GM18909 (cell line): Measurements from ENCODE around the gene NHLH1.
"Not testable (repeated sequence)": the region's sequence is repeated elsewhere in the genome, so short reads cannot be mapped to it uniquely, and the experiment has no call there.

ENCODE experiments used
- ATAC-seq: cut with Tn5 transposase; IDR thresholded peaks from one replicate; pipeline ENCODE4 v1.9.1; 2021; ENCODE audit warnings: mild to moderate bottlenecking; ENCODE audit not compliant: unreplicated experiment, poor library complexity

Gene NHLH1

DNA sequence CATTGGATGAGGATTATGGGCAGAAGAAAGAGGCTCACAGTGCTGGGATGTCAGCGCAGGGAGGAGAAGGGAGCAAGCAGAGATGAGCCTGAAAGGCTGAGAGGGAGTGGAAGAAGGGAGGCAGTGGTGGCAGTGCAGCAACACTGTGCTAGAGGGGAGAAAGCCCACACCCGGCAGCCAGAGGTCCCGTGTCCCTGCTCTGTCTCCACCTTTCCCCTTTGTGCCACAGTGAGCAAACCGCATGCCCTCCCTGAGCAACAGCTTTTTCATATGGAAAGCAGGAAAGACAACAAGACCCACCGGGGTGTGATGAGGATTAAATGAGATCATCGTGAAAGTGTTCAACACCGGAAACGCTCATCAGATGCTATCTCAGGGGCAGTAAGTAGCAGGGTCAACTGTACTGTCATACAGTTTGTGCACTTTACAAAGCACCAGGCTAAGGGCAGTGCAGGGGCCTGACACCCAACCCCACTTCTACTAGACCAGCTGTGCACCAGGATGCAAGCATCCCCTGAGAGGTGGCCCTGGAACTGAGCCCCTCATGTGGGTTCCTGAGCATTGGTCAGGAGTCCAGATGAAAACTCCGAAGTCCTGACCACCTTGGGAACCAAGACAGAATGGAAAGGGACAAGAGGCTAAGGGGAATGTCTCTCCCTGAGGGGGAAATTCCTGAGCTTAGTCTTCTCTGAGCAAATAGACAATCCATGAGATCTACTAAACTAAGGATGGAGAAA is 9.1 kb downstream of the NHLH1 start:
- ATAC-seq, result peak; percentile 50

DNA sequence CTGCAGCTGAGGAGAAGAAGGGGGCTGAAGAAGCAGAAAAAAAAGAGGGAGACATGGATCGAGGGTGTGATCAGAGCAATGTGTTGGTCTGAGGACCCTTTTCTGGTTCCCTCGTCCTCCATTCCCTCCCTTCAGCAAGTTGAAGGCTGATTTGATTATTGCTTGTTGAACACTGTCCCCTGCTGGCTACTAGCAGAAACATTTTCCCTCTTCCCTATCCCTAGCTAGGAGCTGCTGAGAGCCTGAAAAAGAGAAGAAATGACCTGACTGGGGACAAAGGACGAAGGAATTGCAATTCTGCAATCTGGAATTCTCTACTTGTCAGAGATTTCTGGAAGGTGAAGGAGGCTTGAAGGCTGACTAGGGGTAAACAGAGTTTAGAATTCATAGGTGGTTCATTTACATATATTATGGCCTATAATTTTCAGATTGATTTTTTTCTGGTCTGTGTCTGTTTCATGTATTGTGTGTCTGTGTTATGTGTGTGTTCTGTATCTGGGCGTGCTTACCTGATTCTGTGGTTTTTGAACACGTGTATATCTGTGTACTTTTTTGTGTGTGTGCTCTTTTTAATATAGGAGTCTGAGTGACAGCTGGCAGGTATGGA is 9.8 kb downstream of the NHLH1 start:
- ATAC-seq, result peak; percentile 55

DNA sequence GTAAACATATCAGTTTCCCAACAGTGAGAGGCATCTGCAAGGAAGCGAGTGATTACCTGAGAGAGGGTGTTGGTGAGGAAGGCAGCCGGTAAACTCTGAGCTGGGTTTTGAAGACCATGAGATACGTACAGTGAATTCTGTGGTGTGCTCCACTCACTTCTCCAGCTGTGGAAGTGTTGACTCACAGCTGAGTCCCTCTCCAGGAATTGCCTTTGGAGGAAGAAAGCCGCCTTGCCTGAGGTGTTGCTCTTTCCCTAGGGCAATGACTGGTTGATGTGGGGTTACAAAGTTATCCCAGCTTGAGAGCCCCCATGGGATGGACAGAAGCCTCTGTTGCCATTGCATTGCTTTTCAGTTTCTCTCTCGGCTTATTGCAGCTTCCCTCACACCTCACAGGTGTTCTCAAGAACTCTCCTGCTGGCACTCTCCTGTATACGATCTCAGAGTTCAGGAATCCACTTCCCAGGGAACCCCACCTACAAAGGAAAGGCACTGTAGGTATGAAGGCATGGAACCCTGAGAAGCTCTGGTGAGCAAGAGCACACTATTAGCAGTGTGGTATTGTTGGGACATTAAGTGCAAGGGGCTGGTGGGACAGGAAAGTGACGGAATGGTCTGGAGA is 10.8 kb downstream of the NHLH1 start:
- no peak for ATAC-seq

DNA sequence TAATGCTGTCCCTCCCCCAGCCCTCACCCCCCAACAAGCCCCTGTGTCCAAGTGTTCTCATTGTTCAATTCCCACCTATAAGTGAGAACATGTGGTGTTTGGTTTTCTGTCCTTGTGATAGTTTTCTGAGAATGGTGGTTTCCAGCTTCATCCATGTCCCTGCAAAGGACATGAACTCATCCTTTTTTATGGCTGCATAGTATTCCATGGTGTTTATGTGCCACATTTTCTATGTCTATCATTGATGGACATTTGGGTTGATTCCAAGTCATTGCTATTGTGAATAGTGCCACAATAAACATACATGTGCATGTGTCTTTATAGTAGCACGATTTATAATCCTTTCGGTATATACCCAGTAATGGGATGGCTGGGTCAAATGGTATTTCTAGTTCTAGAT is 17.9 kb downstream of the NHLH1 start:
- not testable (repeated sequence) for ATAC-seq

DNA sequence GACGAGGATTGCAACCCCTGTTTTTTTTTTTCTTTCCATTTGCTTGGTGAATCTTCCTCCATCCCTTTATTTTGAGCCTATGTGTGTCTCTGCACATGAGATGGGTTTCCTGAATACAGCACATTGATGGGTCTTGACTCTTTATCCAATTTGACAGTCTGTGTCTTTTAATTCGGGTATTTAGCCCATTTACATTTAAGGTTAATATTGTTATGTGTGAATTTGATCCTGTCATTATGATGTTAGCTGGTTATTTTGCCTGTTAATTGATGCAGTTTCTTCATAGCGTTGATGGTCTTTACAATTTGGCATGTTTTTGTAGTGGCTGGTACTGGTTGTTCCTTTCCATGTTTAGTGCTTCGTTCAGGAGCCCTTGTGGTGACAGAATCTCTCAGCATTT is 21.5 kb downstream of the NHLH1 start:
- not testable (repeated sequence) for ATAC-seq

DNA sequence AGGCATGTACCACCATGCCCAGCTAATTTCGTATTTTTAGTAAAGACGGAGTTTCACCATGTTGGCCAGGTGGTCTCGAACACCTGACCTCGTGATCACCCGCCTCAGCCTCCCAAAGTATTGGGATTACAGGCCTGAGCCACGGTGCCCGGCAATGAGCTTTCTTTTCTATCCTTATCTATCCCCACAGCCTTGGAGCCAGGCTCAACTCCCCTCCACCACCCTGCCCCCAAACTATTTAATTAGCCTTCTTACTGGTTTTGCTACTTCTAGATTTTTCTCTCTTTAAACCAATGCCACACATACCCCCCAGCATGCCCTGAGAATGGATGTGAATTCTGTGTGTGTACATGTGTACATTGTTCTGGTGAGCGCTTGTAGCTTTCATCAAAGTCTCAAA is 27.8 kb downstream of the NHLH1 start:
- ATAC-seq, result no peak

DNA sequence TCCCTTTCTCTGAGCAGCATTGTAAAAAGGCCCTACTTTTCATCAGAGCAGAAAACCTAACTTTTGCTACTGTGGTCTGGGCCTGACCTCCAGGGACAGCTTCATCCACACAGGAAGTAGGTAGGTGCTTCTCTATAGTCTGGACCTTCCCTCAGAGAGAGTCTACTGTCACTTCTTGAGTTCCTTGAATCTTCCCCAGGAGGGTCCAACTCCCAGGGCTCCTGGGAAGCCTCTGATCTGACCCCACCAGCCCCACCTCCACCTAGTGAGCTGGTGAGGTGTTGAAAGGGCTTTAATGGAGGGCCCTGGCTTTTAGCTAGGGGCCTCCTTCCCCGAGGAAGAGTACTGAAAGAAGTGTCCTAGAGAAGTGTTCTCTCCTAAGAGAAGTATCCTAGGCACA is 30.8 kb downstream of the NHLH1 start:
- ATAC-seq, result no peak

DNA sequence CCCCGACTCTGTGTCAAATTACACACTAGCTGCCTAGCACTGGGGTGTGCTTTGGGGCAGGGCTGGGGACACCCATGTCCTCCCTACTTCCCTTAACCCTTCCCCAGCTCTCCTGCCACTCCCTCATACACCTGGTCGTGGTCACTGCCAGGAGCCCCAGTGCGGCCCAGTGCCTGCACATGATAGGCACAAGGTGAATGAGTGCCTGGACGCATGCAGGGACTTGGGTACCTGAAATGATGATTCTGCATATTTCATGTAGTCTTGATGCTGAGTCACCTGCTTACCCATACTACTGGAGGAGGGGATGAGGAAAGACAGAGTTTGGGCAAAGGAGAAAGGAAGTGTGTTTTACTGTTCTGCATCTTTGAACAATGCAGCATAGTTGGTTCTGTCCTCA is 32.0 kb downstream of the NHLH1 start:
- ATAC-seq, result no peak

DNA sequence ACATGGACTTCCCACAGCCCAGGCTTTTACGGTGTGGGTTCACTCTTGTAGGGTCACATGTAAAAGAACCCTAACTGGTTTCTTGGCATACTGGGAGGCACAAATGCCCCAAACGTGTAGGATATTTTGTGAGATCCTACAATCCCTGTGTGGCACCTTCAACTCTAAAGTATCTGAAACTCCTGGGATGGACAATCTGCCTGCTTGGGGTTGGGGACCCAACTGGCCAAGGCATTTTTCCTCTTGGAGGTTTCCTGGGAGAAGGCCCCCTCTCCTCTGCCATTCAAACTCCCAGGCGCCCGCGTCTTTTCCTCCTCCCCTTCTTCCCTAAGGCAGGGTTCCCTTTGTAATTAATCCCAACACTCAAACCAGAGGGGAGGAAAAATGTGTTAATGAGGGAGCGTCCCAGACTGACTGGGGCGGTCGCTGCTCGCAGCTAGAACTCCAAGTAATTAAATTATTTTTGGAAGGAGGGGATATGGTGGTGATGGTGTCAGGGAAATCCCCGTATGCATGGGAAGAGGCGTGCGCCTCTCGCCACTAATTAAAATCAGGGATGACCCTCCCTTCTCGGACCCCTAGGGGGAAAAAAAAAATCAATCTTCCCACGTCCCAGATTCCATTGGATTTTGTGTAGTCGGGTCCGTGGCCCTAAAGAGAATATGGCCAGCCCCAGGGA is 32.8 kb downstream of the NHLH1 start:
- ATAC-seq, result no peak

DNA sequence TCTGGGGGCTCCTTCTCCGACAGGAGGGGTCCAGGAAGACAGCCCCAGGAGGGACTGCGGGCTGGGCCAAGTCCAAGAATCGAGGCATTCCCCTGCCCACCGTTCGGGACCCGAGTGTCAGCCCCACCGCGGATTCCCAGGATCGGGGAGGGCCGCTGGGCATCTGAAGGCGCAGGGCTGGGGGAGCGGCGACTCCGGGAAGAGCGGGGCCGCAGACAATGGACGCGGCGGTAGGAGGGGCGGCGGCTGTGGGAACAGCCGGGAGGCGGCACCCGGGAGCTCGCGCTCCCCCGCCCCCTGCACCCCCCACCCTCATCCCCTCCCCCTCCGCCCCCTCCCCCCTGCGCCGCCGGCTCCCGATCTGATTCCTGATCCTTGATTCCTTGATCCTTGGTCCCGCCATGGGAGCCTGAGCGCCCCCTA is 33.4 kb downstream of the NHLH1 start, which contains the start of gene VANGL2:
TSS of gene VANGL2 (plus strand) at position 342 of the 423 bp plus-strand sequence. CDS start 15,274 bp downstream, outside the sequence.
- no peak for ATAC-seq

DNA sequence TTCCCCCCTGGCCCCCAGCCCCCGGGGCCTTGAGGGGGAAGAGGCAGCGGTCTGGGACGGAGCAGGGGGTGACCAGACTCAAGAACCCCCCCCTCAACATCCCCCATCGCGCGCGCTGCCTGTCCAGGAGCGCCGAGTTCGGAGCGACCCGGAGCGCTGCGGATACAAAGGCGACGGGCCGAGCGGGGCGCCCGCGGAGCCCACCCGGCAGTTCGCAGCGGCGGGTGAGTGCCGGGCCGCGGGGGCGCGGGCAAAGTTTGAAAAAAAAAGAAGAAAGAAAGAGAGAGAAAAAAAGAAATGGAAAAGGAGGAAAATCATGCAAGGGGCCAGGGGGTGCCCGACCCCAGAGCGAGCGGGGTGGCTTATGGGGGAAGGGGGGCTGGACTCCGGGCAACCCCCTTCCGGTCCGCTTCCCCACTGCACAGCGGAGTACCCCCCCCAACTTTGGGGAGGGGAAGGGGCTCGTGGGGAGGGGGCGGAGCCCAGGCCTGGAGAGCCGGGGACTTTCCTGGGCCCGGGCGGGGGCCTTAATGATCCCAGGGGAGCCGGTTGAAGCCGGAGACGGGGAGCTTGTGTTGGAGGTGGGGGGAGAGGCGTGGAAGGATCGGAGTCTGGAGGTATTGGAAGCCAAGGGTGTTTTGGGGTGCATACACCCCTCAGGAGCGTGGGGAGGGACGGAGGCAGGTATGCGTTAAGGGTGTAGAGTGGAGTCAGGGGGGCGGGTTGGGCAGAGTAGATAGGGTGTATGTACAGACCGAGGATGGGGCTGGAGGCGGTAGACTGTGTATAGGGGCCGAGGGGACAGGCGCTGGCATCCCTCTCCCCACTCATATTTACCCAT is 34.0 kb downstream of the NHLH1 start:
- no peak for ATAC-seq

DNA sequence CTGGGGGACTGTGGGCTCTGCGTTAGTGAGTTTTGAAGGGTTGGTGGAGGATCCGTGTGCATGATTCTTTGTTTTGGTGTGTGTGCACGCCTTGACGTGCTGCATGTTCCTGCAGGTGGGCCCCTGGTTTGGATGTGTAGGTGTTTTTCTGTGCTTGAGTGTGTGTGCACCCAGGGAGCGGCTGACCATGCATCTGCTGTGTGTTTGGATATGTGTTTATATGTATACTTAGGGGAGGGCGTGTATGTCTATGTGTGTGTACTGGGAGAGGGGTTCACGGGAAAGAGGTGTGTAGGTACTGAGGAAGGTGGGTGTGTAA is 34.6 kb downstream of the NHLH1 start:
- ATAC-seq, result no peak

DNA sequence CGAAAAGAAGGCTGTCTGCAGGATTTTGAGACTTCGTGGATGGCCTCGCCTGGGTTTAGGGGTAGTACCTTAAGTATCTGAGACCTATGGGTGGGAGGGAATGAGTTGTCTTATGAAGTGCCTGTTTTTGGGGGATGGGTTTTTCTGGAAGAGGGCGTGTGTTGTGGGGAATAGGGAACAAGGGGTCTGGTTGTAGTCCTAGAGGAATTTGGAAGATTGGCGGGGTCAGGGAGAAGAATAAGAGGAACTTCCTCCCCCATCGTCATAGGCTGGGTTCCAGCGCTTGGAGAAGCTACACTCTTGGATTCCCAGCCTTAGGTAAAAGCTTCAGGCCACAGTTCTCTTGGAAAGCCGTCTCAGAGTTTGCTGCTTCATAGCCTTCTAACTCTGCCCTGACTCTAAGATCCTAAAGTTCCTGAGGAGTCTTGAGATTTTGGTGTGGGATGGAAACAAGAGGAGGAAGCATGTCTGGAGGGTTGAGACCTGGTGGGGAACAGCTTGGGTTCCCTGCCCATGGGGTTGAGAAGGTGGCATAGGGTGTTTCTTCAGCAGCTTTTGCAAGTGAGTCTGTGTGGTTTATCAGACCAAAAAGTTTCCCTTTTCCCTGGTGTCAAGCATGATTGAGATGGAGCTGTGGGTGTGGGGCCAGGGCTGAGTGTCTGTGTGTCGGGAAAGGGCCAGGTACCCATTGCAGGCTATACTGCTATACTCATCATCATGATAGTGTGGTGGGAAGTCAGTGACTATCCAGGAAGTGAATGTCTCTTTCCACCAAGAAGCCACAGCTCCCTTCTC is 35.3 kb downstream of the NHLH1 start:
- ATAC-seq, result no peak

DNA sequence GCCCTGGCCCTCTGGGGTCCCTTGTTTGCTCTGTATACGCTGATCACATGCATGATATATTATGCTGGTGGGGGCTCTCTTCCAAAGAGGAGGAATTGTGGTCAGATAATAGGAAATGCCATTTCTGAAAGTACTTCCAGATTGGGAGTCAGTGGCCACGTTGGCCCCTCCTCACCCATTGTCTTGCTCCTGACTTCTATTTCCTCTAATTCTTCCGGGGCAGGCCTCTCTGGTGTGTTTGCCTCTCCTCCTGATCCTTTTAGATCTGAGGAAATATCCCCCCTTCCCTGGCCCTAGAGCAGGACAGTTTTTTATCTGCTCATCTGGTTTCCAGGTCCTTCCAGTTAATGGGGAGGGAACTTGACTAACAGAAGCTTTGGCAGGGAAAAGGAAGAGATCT is 36.4 kb downstream of the NHLH1 start:
- no peak for ATAC-seq

DNA sequence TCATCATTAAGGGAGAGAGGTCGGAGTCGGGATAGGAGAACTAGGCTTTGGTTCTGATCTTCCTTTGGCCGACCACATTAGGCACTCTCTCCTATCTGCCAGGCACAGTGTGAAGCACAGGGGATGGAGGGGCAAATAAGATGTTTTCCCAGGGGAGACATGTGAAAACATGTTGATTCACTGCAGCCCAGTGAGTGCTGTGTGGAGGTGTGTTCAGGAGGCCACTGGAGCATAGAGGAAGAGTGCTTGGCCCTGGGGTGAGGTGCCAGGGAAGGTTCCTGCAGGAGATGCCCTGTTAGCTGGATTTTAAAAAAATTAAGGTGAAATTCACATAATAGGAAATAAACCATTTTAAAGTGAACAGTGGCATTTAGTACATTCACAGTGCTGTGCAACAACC is 37.2 kb downstream of the NHLH1 start:
- ATAC-seq, result no peak

DNA sequence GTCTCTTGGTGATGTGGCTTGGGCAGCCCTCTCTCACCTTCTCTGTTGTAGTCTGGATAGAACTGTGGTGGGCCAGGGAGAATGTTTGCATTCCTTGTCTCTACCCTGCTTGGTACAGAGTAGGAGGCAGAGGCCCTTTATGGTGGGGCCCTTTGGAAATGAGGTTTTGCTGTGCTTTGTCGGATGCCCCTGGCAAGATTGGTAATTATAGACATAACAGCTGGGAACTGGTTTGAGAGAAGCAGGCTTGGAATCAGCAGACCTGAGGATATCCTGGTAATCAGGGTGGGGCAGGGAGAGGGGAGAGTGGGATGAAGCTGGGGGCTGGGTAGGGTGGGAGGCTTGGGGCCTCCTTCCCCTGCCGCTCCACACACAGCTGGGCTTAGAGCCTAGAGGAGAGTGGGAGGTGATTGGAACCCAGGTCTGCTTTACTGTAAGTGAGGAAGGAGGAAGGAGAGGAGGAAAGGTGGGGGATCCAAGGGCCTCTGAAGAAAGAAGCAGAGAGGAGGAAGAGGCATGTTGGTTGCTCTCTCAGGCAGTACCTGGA is 38.5 kb downstream of the NHLH1 start:
- no peak for ATAC-seq

DNA sequence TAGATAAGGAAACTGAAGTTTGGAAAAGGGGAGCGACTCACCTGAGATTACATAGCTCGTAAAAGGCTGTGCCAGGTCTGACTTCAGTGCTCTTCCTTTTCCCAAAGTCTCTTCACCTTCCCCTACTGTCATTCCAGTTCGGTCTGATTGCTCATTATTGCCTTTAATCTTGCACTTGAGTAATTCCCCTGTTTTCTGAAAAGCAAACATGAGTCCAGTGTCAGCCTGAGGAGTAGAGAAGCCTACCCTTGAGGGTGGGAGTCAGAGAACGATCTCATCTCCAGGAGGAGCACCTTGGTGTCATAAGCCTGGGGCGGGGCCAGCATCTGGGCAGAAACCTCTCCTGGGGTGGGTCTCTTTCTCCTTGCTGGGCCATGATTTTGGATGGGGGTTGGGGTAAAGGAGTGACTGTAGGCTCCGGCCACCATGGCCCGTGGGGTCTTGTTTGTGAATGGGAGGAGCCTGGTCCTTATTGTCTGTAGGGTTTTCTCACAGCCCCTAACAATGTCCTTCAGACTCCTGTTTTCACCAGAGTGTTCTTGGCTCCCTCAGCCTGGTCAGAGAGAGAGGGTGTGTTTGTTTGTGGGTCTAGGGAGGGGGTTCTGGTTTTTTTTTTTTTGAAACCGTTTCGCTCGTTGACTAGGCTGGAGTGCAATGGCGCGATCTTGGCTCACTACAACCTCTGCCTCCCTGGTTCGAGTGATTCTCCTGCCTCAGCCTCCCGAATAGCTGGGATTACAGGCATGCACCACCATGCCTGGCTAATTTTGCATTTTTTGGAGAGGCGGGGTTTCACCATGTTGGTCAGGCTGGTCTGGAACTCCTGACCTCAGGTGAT is 39.5 kb downstream of the NHLH1 start:
- ATAC-seq, result no peak
